Cerebellar nuclear complex (tissue), 1 donor: ENCODE data around the gene LTF.
A peak's percentile ranks its signal among the peaks of the same experiment; 100 is the strongest.

Source experiments
- DNase-seq, 2 experiments: peaks; one replicate each; lab custom pipeline; 2025; lab: John Stamatoyannopoulos, UW

The LTF gene

DNA sequence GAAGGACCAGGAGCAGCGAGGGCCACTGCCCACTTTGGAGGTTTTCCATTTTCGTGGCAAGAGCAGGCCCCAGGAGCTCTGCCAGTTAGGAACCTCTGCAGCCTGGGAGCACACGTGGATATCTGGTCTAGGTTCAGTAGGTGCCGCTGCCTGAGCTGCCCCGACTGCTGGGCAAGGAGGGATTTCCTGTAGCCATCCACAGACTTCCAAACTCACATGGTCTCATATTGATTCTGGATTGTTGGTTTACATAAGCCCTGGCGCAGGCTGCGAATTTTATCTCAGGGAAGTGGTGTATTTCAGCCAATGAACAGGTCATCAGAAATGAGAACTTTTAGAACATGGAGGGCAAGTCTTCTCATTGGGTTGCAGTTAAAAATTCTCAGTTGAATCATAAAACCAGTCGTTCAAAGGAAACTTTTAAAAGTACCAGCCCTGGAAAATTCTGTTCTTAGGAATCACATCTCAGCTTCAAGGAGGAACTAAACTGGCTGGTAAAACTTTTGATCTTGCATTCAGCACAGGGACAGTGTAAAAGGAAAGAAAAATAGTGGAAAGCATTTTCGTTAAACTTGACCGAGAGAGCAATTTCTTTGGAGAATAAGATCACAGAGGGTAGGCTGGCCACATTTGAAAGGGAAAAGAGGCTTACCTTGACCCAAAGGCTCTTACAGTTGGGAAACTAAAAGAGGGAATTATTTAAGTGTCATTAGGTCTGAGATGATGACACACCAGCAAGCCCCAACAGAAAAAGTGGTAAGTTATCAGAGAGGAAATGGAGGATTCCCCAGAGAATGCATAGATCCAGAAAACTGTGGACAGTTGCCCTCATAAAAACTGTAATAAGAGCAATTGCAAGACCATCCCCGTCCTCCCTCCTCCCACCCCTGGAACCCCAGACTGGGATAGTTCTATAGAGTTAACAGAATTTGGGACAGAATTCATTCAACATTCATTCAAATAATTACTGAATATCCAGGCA is 26.7 kb upstream of the LTF start:
- DNase-seq, result no peak

DNA sequence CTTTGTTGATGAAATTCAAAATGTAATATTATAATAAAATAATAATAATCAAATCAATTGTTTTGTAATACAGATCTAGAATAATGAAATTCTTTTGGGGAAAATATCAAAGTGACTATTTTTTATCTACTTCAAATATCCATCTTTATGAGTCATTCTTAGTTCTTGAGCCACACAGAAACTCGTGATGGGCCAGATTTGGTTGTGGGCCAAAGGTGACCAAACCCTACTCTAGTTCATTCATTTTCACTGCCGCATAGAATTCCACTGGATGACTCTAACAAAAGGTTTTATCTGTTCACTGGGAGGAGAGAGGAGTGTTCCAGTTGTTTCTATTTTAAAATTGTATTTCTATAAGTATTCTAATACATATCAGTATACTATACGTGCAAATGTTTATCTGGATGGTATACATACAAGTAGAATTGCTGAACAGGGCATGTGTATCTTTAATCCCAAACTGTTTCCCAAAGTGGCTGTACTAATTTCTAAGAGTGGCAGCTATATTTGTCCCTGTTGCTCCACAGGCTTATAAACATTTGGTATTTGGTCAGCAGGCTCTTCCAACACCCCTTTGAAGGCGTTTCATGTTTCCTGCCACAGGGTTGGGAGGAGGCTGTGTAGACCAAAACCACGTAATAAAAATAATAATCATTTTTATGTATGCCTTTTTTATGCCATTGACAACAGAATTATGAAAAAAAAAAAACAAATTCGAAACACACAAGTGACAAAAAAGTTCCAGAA is 25.8 kb upstream of the LTF start:
- DNase-seq, result no peak

DNA sequence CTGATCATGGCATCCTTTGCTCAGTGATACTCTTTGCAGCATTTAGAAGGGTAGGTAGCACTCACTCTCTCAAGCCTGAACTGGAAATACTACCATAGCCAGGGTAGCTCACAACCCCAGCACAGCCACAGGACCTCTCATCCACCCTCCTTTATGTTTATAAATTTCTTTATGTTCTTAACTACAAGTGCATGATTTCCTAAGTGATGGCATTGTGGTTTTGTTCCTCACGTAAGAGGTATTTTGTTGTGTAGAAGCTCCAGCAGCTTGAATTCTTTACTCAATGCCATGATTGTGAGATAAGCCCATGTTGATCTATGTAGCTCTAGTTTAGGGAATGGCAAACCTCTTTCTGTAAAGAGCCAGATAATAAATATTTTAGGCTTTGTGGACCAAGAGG is 25.2 kb upstream of the LTF start:
- DNase-seq, result no peak

DNA sequence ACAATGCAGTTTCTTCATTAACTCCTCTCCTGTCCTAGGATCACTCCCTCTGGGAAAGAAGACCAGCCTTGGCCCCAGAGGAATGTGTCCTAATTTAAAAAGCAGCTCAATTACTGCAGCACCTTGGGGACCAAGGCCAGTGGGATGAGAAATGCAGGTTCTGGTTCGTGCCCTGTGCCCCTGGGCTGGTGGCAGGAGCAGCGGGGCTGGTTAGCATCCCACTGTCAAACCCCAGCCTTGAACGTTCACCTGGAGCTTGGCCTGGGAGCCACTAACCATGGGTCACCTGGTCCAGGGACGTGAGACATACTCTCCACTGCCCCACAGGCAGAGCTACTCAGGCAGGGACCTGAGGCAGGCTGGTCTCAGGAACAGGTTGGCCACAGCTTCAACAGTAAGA is 24.7 kb upstream of the LTF start:
- no peak for DNase-seq

DNA sequence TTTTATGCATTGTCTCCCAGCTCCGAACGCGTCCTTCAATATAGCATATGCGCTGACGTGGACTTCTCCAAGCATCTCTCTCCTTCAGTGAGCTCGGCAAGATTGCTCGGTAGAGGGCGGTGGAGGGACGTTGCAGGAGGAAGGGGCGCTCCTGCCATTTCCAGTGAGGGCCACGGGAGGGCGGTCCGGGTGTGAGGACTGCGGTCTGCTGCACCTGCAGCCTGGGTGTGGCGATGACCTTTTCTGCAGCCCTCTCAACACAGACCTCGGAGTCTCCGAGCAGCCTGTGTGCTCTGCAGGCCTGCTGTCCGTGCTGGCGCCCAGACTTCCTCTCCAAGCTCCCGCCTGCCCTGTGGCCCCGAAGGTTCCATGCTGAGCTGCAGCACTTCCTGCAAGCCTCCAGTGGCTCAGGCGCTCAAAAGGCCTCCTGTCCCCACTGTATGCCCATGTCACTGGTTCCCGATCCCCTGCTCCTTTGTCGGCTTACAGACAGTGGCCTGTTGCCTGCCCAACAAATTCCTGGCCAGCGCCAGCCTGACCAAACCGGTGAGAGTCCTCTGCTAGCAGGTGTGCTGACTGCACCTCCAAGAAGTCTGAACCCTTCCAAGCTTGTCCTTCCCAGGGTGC is 24.1 kb upstream of the LTF start:
- peak in 1 of 2 experiments; percentile 60 for DNase-seq

DNA sequence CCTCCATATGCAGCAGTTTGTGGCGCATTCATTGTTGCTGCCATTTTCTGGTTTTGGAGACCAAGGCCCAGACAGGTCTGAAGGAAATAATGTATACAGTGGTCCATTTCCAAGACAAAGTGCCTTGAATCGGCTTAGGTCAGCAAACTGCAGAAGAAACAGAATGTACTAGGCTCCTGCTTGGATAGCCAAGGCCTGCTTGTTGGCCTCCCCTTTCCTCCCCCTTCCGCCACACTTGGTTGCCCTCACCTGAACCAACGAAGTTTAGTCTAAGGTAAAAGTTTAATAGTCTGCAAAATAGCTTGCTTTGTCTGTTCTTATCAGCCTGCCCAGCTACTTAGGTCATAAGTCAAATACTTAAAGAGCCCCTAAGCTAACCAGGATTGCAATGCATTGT is 21.1 kb upstream of the LTF start:
- no peak for DNase-seq

DNA sequence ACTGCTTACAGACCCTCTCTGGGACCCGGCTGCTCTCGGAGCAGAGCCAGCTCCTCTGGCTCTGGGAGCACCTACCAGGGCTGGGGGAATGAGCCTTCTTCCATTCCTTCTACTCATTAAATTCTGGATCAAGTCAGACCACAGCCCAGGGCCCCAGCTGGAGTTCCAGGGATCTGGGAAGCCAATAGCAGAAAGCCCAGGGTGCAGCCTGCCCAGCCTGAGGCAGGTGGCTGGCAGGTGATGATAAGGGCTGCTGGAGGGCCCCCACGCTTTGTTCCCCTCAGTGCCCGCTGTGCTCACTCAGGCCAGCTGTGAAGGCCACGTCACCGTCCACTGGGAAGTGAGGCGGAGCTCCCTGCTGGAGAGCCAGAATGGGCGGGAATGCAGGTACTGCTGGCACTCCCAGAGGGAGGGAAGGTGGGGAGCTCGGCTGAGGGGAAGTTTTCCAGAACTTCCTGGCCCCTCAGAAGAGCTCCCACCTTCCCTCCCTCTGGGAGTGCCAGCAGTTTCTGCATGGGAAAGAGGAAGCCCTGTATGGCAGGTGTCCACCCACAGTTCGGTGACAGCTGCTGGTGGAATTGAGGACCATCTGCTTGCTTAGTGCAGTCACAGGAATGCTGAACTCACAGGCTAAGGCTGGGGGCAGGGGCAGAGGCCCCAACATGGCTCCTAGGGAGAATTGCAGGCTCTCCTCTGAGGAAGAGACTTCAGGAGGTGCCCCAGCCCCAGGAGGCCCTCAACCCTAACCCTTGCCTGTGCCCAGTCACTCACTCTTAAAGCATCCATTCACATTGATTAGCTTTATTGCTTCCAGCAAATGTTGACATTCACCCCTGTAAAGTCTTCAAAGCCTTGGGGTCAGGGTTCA is 20.4 kb upstream of the LTF start:
- DNase-seq, result no peak

DNA sequence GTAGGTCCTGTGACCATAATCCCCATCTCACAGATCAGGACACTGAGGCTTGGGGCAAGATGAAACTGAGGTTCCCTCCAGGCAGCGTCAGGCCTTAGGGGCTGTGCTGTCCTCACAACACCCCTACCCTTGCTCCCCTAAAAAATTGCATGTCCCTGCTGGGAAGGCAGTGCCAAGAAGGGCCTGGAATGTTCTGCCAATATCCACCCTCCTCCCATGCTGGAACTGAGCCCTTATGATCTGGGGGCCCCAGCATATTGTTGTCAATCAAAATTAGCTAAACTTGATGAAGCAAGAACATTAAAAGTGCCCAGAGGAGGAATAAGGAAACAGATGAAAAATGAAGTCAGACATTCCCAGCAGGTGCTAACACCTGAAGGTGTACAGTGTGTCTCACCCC is 19.7 kb upstream of the LTF start:
- no peak for DNase-seq

DNA sequence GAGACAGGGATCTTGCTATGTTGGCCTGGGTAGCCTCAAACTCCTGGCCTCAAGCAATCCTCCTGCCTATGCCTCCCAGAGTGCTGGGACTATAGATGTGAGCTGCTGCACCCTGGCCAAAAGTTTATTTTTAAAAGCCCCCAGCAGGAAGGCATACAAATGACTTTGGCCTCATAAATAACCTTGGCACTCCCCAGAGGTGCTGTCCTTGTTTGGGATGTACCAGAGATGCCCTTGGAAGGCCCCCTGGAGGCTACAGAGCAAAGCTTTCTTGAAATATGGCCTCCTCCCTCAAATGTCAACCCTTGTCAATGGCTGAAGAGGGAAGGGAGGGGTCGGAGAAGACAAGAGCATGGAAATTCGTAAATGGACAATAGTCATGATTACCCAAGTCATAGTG is 19.1 kb upstream of the LTF start:
- DNase-seq, result no peak

DNA sequence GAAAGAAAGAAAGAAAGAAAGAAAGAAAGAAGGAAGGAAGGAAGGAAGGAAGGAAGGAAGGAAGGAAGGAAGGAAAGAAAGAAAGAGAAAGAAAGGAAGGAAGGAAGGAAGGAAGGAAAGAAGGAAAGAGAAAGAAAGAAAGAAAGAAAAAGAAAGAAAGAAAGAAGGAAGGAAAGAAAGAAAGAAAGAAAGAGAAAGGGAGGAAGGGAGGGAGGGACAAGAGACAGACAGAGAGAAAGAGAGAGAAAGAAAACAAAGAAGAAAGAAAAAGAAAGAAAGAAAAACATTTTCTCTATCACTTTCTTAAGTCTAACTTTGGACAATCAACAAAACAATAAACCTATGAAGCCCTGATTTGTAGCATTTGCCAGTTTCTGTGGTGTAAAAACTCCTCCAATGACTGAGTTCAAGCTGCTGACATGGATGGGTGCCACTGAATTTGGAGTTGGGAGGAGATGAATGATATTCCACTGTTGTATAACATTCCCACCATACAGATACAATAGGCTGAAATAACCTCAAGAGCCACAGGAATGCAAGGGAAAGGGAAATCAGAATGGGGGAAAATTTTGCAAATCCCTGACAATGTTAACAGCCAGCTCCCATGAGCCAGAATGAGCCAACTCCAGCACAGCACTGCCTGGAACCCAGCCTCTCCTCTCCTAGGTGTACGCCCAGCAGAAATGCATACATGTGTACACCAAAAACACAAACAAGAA is 18.1 kb upstream of the LTF start:
- no peak for DNase-seq

DNA sequence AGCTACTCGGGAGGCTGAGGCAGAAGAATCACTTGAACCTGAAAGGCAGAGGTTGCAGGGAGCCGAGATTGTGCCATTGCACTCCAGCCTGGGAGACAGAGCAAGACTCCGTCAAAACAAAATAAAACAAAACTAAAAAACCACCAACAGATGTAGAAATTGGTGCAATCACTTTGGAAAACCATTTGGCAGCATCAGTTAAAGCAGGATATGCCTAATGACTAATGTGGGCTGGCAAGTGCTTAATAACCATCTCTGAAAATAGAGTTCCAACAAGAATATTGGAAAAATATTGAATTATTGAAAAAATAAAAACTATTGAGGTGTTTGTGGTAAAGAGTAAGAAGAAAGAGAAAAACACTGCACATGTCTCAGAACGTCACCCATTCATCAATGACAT is 16.9 kb upstream of the LTF start:
- no peak for DNase-seq

DNA sequence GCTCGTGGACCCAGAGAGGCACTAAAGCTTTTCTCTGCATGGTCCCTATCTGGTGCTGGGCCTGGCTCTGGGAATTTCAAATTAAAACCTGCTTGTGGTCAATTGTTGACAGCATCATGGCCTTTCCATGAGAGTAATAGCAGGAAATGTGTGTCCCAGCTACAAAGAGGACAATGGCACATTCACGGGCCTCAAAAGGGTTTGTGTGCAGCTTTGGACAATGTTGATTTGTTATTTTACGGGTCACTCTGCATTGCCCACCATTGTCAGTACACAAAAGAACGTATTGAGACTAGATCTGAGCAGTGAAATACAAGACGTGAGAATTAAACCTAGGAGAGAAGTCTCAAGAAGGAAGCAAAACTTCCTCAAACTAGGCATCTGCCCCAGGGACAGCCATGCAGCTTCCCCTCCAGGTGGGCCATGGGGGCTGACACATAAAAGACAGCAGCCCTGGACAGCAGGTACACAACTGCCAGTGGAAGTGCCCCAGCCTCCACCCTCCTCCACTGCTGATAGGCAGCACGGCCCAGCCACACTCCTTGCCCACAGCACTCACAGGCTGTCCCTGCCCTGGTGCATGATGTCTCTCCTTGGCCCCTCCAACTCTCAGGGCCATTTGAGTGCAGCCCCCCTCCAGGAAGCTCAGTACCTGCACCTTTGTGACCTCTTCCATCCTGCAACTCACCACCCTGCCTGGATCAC is 15.9 kb upstream of the LTF start:
- no peak for DNase-seq

DNA sequence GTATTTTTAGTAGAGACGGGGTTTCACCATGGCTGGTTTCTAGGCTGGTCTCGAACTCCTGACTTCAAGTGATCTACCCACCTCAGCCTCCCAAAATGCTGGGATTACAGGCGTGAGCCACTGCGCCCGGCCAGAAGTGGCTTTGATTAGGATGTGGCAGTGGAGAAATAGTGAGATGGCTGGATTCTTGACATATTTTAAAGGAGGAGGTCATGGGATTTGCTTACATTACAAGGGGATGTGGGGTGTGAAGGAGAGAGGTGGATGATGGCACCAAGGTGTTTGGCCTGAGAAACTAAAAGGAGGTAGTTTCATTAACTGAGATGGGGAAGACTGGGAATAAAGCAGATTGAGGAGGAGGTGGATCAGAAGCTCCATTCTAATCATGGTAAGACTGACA is 15.0 kb upstream of the LTF start:
- DNase-seq, result no peak

DNA sequence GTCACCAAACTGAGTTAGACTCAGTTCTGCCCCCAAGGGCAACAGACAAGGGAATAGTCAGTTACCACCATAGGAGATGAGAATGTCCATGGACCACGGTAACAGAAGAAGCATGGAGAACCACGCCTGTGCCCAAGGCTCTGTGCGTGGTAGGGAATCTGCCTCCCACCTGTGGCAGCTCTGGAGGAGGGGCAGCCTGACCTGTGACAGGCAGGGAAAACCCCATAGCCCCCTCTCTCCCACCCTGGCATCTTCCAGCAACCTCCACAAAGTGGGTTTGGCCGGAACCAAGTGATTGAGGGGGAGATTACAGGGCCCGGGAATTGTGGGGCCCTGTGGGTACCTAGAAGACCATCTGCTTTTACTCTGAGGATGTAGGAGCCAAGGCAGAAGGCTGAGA is 14.3 kb upstream of the LTF start:
- DNase-seq, result no peak

DNA sequence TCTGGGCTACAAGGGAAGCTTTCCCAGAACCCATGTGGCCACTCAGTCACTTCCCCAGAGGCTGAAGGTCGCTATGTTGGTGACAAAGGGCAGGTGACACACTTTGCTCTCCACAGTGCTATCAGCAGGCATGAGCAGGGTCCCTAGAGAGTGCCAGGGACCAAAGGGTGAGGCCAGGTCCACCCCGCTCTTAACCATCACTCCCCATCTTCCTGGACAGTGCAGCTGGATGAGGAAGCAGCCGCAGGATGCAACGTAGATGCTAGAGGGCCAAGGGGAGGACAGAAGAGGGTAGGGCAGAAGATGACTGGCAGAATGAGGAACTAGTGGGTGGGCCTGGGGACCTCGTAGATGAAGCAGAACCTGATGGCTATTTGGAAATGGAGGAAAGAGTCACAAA is 13.6 kb upstream of the LTF start:
- no peak for DNase-seq

DNA sequence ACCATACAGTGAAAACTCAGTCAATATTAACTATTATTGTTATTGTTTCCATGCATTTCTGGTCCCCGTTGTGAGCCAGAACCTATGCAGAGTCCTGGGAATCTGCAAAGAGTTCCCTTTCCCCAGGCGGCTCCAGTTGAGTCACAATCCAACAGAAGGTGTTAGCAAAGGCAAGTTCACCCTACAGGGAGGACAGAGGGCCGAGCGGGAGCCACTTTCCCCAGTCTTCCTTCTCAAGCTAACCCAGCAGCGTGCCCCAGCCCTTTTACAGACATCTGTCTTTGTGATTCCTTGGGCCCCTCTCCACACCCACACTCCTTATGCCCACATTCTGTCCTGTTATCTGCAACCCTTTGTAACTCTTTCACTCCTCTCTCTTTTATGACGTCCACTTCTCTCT is 13.1 kb upstream of the LTF start:
- DNase-seq, result no peak

DNA sequence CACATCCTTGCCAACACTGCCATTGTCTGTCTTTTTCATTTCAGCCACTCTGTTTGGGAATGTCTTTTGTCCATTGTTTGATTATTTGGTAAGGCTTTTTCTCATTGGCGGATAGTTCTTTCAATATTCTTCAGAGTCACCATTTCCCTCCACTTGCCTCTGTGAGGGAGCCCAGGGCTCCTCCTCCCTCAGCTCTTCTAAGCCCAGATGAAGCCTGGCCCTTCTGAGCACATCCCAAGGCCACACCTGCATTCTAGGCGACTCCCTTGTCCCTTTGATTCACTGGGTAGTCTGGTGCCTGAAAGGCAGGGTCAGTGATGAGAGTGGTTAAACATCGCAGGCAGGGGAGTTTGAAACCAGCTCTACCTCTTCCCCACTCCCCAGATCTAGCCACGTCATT is 12.4 kb upstream of the LTF start:
- no peak for DNase-seq

DNA sequence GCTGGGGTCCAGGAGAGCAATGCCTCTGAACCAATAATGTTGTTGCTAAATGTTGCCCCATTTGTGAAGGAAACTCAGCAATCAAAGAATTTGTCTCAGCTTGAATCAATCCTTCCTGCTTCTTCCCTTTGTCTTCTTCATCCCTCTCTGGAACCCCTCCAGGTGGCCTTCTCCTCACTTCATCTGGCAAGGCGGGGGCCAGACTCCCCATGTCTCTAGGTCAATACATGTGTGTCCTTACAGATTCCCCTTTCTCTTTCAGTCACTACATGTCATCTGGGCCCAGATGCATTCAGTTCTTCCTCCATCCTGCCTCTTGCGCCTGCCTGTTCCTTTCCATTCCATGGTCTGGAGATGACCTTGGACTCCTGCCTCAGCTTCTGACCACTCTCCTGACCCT is 8.0 kb upstream of the LTF start:
- DNase-seq, result no peak

DNA sequence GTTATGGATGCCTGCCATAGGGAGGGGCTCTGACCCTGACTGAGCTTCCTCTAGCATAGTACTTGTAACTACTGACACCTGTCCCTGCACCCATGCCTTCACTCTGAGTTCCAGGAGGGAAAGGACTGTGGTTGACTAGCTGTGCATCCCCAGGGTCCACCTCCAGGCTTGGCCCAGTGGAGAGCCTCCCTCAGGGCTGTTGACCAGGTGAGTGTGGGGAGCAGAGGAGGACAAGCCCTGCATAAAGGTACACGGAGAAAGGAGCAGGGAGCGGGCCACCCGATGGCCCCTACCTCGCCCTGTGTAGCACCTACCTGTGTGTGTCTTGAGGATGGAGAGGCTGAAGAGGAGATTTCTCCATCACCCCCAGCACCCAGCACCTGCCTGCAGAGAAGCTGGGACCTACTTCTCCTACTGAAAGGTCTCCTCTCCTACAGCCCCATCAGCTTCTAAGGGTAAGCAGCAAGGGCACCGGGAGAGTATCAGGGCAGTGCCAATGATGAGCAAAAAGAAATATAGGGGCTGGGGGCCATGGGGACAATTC is 6.7 kb upstream of the LTF start:
- DNase-seq, result no peak

DNA sequence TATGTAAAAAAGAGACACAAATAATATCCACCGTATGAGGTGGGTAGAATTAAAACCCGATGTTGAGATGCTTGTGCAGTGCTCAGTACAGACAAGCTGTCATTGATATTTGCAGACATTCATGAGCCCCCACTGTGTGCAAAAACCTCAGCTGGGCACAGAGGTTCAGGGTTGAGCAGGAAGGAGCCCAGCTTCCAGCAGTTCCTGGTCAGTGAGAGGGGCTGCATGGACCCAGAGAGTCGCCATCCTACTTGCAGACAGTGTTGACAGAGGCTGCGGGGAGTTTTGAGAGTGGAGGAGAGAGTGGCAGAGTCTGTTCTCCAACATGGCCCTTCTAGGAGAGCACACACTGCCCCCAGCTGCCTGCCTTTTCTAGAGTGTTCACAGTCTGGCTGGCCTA is 6.1 kb upstream of the LTF start:
- no peak for DNase-seq
